GM23338 (cell line): ENCODE measurements around the gene ZNF689. TPM values are rescaled to one million over a fixed set of nuclear protein-coding genes. Genes with fewer than 3 reads are reported as not detected.

ENCODE experiments used
- ATAC-seq: fragments of 200-7000 bp; cut with Tn5 transposase; 3 replicates; pipeline ENCODE4 v1.9.1; 2020
- DNase-seq: peaks from one replicate; pipeline ENCODE4 v3.0.0-alpha.2; 2015; ENCODE audit warnings: low spot score
- H2AFZ ChIP-seq: fragments of 200-600 bp; sonication (generic); 2 replicates; pipeline ENCODE4 v1.8.0; 2016; ENCODE audit warnings: antibody characterized with exemption, mild to moderate bottlenecking, moderate library complexity
- H3F3A ChIP-seq: fragments of 200-600 bp; sonication (generic); replicated peaks from 2 replicates; pipeline ENCODE4 v1.8.0; 2017; ENCODE audit warnings: antibody characterized with exemption, mixed run types, low read depth
- H3K27ac ChIP-seq: fragments of 200-600 bp; sonication (generic); 2 replicates; pipeline ENCODE4 v1.6.1; 2016; ENCODE audit warnings: low read depth
- H3K27me3 ChIP-seq: fragments of 200-600 bp; sonication (generic); 2 replicates; pipeline ENCODE4 v1.8.0; 2016; ENCODE audit warnings: mild to moderate bottlenecking, mixed run types, moderate library complexity; ENCODE audit not compliant: insufficient read depth
- H3K36me3 ChIP-seq: fragments of 200-600 bp; sonication (generic); 2 replicates; pipeline ENCODE4 v1.8.0; 2016; ENCODE audit warnings: mild to moderate bottlenecking; ENCODE audit not compliant: insufficient read depth
- H3K4me1 ChIP-seq: fragments of 200-600 bp; sonication (generic); 2 replicates; pipeline ENCODE4 v1.8.0; 2016; ENCODE audit warnings: mild to moderate bottlenecking, moderate library complexity; ENCODE audit not compliant: insufficient read depth
- H3K4me2 ChIP-seq: fragments of 200-600 bp; sonication (generic); 2 replicates; pipeline ENCODE4 v1.7.1; 2017; ENCODE audit warnings: mixed run types
- H3K4me3 ChIP-seq: fragments of 200-600 bp; sonication (generic); 2 replicates; pipeline ENCODE4 v1.6.1; 2016; ENCODE audit warnings: mixed run types
- H3K79me2 ChIP-seq: fragments of 200-600 bp; sonication (generic); replicated peaks from 2 replicates; pipeline ENCODE4 v1.8.0; 2017; ENCODE audit warnings: mild to moderate bottlenecking; ENCODE audit not compliant: insufficient read depth
- H3K9me2 ChIP-seq: fragments of 200-600 bp; sonication (generic); 2 replicates; pipeline ENCODE4 v1.8.0; 2017; ENCODE audit not compliant: insufficient read depth
- H4K20me1 ChIP-seq: fragments of 200-600 bp; sonication (generic); replicated peaks from 2 replicates; pipeline ENCODE4 v1.8.0; 2017; ENCODE audit warnings: mild to moderate bottlenecking; ENCODE audit not compliant: insufficient read depth
- H3K27ac Mint-ChIP-seq: 2 replicates; pipeline ENCODE4 v1.8.0; 2020; ENCODE audit warnings: inconsistent platforms, mild to moderate bottlenecking, moderate library complexity, mixed read lengths
- H3K27me3 Mint-ChIP-seq: 3 replicates; pipeline ENCODE4 v1.8.0; 2022; ENCODE audit warnings: low read depth, mild to moderate bottlenecking, moderate library complexity, mixed read lengths, inconsistent platforms; ENCODE audit not compliant: insufficient read depth, poor library complexity
- H3K36me3 Mint-ChIP-seq: 3 replicates; pipeline ENCODE4 v1.8.0; 2021; ENCODE audit warnings: low read depth, mild to moderate bottlenecking, inconsistent platforms, moderate library complexity, mixed read lengths
- H3K4me1 Mint-ChIP-seq: 3 replicates; pipeline ENCODE4 v1.8.0; 2020; ENCODE audit warnings: mild to moderate bottlenecking, inconsistent platforms, mixed read lengths
- H3K4me3 Mint-ChIP-seq: 3 replicates; pipeline ENCODE4 v1.8.0; 2021; ENCODE audit warnings: moderate library complexity, mild to moderate bottlenecking, inconsistent platforms, mixed read lengths
- H3K9me3 Mint-ChIP-seq: 3 replicates; pipeline ENCODE4 v1.8.0; 2020; ENCODE audit warnings: moderate library complexity, mild to moderate bottlenecking, inconsistent platforms, mixed read lengths
- JUNB ChIP-seq: IDR thresholded peaks from one replicate; pipeline ENCODE4 v1.6.1; 2016; ENCODE audit warnings: antibody characterized with exemption; ENCODE audit not compliant: unreplicated experiment
- NANOG ChIP-seq: IDR thresholded peaks from 2 replicates; pipeline ENCODE4 v1.6.1; 2016; ENCODE audit warnings: antibody characterized with exemption, borderline replicate concordance
- ZNF114 ChIP-seq: fragments of 250-450 bp; sonication (Bioruptor Pico); IDR thresholded peaks from 2 replicates; pipeline ENCODE4 v1.5.0; 2020; ENCODE audit warnings: mild to moderate bottlenecking, moderate library complexity
- polyA plus RNA-seq: library from polyadenylated mRNA; unstranded; fragments of >200 nt; fragmentation: Nextera tagmentation; extraction: Ambion mirVana; gene quantifications from 2 replicates; pipeline ENCODE4 v1.2.1, GENCODE V29; 2016
- total RNA-seq: library from RNA; depleted of rRNA; stranded (reverse); fragments of >200 nt; shearing (Covaris generic); gene quantifications from 2 replicates; pipeline ENCODE4 v1.2.3, GENCODE V29; 2014
- TF ChIP-seq, protein P1 (sequence below): IDR thresholded peaks from one replicate; pipeline ENCODE4 v1.6.1; 2018; ENCODE audit warnings: antibody characterized with exemption; ENCODE audit not compliant: unreplicated experiment
- TF ChIP-seq, protein P2 (sequence below), 2 experiments: fragments of 200-600 bp in 1 of 2; sonication (generic) in 1 of 2; conservative IDR thresholded peaks; 2 replicates each; pipeline versions ENCODE4 v1.5.1 to v1.6.1; 2016 to 2017; ENCODE audit warnings: antibody characterized with exemption in 2 of 2, low read depth in 2 of 2, mild to moderate bottlenecking in 2 of 2, moderate library complexity in 1 of 2
- TF ChIP-seq, protein P3 (sequence below): IDR thresholded peaks from 2 replicates; pipeline ENCODE4 v1.6.1; 2016; ENCODE audit warnings: antibody characterized with exemption
- TF ChIP-seq, protein P4 (sequence below): fragments of 250-450 bp; sonication (Bioruptor Pico); IDR thresholded peaks from 2 replicates; pipeline ENCODE4 v1.5.0; 2020; ENCODE audit warnings: mild to moderate bottlenecking, moderate library complexity

Gene ZNF689
- total and polyA plus RNA-seq, 2 experiments from 2014 or later, result 5.3 to 16.7 TPM

DNA sequence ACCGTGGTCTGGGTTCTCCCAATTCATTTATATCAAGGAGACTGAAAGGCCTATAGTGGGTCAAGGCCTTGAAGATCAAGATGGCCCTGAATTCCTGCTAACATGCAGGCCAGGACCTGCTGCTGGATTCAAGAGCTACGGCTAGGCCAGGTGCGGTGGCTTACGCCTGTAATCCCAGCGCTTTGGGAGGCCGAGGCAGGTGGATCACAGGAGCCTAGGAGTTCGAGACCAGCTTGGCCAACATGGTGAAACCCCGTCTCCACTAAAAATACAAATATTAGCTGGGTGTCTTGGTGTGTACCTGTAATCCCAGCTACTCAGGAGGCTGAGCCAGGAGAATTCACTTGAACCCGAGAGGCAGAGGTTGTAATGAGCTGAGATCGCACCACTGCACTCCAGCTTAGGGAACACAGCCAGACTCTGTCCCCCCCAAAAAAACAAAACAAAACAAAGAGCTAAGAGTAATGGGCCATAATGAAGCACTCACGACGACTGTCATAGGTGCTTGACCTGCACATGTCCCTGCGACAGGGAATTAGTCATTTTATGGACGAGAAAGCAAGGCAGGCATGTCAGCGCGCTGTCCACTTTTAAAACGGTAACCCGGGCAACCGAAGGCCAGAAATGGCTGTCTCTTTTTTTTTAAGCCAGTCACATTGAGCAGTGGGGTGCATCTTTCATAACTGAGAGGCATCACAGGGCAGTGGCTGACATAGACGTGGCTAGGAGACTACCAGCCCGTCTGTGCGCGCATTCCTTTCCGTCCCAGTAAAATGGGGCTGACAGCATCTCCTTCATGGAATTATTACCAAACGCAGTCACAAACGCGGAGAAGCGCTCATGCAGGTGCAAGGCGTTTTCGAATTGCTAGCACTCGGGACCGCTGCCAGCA, 47.0 kb upstream of the ZNF689 start (continued):
- TF ChIP-seq, protein P1, sequence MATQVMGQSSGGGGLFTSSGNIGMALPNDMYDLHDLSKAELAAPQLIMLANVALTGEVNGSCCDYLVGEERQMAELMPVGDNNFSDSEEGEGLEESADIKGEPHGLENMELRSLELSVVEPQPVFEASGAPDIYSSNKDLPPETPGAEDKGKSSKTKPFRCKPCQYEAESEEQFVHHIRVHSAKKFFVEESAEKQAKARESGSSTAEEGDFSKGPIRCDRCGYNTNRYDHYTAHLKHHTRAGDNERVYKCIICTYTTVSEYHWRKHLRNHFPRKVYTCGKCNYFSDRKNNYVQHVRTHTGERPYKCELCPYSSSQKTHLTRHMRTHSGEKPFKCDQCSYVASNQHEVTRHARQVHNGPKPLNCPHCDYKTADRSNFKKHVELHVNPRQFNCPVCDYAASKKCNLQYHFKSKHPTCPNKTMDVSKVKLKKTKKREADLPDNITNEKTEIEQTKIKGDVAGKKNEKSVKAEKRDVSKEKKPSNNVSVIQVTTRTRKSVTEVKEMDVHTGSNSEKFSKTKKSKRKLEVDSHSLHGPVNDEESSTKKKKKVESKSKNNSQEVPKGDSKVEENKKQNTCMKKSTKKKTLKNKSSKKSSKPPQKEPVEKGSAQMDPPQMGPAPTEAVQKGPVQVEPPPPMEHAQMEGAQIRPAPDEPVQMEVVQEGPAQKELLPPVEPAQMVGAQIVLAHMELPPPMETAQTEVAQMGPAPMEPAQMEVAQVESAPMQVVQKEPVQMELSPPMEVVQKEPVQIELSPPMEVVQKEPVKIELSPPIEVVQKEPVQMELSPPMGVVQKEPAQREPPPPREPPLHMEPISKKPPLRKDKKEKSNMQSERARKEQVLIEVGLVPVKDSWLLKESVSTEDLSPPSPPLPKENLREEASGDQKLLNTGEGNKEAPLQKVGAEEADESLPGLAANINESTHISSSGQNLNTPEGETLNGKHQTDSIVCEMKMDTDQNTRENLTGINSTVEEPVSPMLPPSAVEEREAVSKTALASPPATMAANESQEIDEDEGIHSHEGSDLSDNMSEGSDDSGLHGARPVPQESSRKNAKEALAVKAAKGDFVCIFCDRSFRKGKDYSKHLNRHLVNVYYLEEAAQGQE, result no peak
- TF ChIP-seq, protein P2, sequence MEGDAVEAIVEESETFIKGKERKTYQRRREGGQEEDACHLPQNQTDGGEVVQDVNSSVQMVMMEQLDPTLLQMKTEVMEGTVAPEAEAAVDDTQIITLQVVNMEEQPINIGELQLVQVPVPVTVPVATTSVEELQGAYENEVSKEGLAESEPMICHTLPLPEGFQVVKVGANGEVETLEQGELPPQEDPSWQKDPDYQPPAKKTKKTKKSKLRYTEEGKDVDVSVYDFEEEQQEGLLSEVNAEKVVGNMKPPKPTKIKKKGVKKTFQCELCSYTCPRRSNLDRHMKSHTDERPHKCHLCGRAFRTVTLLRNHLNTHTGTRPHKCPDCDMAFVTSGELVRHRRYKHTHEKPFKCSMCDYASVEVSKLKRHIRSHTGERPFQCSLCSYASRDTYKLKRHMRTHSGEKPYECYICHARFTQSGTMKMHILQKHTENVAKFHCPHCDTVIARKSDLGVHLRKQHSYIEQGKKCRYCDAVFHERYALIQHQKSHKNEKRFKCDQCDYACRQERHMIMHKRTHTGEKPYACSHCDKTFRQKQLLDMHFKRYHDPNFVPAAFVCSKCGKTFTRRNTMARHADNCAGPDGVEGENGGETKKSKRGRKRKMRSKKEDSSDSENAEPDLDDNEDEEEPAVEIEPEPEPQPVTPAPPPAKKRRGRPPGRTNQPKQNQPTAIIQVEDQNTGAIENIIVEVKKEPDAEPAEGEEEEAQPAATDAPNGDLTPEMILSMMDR (conservative IDR thresholded peaks at IDR 0.05; ENCODE audit: low read depth in 2 of 2), result no peak
- no peak for TF ChIP-seq ZNF114 (CRISPR knock-in tag)
- TF ChIP-seq, protein P3, sequence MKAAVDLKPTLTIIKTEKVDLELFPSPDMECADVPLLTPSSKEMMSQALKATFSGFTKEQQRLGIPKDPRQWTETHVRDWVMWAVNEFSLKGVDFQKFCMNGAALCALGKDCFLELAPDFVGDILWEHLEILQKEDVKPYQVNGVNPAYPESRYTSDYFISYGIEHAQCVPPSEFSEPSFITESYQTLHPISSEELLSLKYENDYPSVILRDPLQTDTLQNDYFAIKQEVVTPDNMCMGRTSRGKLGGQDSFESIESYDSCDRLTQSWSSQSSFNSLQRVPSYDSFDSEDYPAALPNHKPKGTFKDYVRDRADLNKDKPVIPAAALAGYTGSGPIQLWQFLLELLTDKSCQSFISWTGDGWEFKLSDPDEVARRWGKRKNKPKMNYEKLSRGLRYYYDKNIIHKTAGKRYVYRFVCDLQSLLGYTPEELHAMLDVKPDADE, result no peak

DNA sequence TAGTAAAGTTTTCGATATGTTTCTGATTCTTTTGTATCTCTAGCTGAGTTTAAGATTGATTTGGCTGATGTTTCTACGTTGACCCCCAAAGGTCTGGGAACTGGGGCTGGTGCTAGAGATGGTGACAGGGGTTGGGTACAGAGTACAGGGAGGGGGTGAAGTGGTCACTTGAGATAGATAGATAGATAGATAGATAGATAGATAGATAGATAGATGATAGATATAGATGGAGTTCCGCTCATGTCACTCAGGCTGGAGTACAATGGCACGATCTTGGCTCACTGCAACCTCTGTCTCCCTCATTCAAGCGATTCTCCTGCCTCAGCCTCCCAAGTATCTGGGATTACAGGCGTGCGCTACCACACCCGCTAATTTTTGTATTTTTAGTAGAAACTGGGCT, 46.2 kb upstream of the ZNF689 start:
- Histone ChIP-seq H3K4me2 (no peak overlapping the region), H3K4me3 (no peak overlapping the region), H3K4me1 (peaks cover 10% of the 10 kb centered on the region; the same call in 1 of the 2 replicates), H3K79me2 (no peaks in the 10 kb centered on the region), H3F3A (peaks cover 20% of the 10 kb centered on the region), H2AFZ (no peak overlapping the region), H3K36me3 (no peaks in the 10 kb centered on the region; the same call in 1 of the 2 replicates), H3K27me3 (peaks cover 40% of the 10 kb centered on the region), H3K27ac (no peak overlapping the region), H4K20me1 (peaks cover 16% of the 10 kb centered on the region), H3K9me2 (no peaks in the 10 kb centered on the region)
- Mint-ChIP-seq H3K27me3 (peaks cover 45% of the 10 kb centered on the region), H3K4me3 (no peak overlapping the region), H3K27ac (no peak overlapping the region), H3K36me3 (peaks cover 6% of the 10 kb centered on the region; the same call in 2 of the 3 replicates), H3K9me3 (no peaks in the 10 kb centered on the region; the same call in 2 of the 3 replicates), H3K4me1 (peaks cover 16% of the 10 kb centered on the region)
- TF ChIP-seq, protein P3, result no peak
- TF ChIP-seq JUNB (no peak), NANOG (no peak)
- TF ChIP-seq, protein P4, sequence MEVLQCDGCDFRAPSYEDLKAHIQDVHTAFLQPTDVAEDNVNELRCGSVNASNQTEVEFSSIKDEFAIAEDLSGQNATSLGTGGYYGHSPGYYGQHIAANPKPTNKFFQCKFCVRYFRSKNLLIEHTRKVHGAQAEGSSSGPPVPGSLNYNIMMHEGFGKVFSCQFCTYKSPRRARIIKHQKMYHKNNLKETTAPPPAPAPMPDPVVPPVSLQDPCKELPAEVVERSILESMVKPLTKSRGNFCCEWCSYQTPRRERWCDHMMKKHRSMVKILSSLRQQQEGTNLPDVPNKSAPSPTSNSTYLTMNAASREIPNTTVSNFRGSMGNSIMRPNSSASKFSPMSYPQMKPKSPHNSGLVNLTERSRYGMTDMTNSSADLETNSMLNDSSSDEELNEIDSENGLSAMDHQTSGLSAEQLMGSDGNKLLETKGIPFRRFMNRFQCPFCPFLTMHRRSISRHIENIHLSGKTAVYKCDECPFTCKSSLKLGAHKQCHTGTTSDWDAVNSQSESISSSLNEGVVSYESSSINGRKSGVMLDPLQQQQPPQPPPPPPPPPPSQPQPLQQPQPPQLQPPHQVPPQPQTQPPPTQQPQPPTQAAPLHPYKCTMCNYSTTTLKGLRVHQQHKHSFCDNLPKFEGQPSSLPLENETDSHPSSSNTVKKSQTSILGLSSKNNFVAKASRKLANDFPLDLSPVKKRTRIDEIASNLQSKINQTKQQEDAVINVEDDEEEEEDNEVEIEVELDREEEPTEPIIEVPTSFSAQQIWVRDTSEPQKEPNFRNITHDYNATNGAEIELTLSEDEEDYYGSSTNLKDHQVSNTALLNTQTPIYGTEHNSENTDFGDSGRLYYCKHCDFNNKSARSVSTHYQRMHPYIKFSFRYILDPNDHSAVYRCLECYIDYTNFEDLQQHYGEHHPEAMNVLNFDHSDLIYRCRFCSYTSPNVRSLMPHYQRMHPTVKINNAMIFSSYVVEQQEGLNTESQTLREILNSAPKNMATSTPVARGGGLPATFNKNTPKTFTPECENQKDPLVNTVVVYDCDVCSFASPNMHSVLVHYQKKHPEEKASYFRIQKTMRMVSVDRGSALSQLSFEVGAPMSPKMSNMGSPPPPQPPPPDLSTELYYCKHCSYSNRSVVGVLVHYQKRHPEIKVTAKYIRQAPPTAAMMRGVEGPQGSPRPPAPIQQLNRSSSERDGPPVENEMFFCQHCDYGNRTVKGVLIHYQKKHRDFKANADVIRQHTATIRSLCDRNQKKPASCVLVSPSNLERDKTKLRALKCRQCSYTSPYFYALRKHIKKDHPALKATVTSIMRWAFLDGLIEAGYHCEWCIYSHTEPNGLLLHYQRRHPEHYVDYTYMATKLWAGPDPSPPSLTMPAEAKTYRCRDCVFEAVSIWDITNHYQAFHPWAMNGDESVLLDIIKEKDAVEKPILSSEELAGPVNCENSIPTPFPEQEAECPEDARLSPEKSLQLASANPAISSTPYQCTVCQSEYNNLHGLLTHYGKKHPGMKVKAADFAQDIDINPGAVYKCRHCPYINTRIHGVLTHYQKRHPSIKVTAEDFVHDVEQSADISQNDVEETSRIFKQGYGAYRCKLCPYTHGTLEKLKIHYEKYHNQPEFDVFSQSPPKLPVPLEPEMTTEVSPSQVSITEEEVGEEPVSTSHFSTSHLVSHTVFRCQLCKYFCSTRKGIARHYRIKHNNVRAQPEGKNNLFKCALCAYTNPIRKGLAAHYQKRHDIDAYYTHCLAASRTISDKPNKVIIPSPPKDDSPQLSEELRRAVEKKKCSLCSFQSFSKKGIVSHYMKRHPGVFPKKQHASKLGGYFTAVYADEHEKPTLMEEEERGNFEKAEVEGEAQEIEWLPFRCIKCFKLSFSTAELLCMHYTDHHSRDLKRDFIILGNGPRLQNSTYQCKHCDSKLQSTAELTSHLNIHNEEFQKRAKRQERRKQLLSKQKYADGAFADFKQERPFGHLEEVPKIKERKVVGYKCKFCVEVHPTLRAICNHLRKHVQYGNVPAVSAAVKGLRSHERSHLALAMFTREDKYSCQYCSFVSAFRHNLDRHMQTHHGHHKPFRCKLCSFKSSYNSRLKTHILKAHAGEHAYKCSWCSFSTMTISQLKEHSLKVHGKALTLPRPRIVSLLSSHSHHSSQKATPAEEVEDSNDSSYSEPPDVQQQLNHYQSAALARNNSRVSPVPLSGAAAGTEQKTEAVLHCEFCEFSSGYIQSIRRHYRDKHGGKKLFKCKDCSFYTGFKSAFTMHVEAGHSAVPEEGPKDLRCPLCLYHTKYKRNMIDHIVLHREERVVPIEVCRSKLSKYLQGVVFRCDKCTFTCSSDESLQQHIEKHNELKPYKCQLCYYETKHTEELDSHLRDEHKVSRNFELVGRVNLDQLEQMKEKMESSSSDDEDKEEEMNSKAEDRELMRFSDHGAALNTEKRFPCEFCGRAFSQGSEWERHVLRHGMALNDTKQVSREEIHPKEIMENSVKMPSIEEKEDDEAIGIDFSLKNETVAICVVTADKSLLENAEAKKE, result no peak
- ATAC-seq, result no peak
- no peak for DNase-seq
